GM12891 (cell line): Measurements from ENCODE around the gene KCTD1.

Experiments
- PAX5 ChIP-seq: IDR thresholded peaks from 2 replicates; pipeline ENCODE4 v1.6.1; 2011; ENCODE audit warnings: low read length, moderate library complexity, mild to moderate bottlenecking; ENCODE audit not compliant: insufficient read depth, severe bottlenecking
- POLR2A ChIP-seq: IDR thresholded peaks from 2 replicates; pipeline ENCODE4 v1.6.1; 2011; ENCODE audit warnings: low read depth, low read length, control low read depth
- POLR2AphosphoS5 ChIP-seq: IDR thresholded peaks from 2 replicates; pipeline ENCODE4 v1.6.1; 2011; ENCODE audit warnings: low read depth, low read length, control low read depth
- POU2F2 ChIP-seq: IDR thresholded peaks from 2 replicates; pipeline ENCODE4 v1.6.1; 2011; ENCODE audit warnings: low read depth, mild to moderate bottlenecking, control low read depth, low read length, moderate library complexity
- SPI1 ChIP-seq: IDR thresholded peaks from 2 replicates; pipeline ENCODE4 v1.6.1; 2011; ENCODE audit warnings: low read depth, low read length, control low read depth
- TAF1 ChIP-seq: IDR thresholded peaks from 2 replicates; pipeline ENCODE4 v1.6.1; 2011; ENCODE audit warnings: low read depth, low read length, control low read depth

- TF ChIP-seq POLR2A = no peak
- no peak for TF ChIP-seq POLR2AphosphoS5
- TF ChIP-seq PAX5 = no peak
- no peak for TF ChIP-seq SPI1
- TF ChIP-seq POU2F2 = no peak
- no peak for TF ChIP-seq TAF1
Observed at GRCh38 chr18:26421931-26422330, 126.4 kb downstream of the KCTD1 start.
